ENCODE results near the gene GPC3.

DNA sequence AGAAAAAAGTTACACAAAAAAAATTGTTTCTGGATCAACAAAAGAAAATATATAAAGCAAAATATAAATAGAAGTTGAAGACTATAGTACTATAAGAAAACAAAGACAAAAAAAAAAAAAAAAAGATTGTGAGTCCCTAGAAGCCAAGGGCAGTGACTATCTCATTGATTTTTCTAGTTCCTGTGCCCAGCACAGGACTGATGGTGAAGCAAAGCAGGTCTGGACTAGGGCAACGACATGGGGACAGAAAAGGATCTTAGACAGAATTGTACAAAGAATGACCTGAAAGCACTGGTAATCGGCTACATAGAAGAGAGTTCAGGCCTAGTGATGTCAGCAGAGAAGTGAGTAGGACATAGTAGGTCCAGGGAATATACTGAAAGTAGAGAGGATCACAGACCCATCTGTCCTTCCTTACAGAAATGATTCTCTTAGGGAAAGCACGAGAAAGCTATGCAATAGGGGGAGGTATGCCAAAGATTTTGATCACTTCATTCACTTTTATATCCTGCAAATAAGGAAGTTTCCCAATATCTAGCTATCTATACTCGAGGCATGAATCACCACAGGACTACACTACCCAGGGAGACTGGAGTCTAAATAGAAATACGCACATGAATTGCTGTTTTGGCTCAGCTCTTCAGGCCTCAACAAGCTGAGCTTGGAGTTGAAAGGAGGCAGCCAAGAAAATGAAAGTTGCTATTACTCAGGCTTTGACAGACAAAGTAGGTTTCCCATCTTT lies 339.2 kb downstream of the GPC3 start:
- TF ChIP-seq, protein P1, sequence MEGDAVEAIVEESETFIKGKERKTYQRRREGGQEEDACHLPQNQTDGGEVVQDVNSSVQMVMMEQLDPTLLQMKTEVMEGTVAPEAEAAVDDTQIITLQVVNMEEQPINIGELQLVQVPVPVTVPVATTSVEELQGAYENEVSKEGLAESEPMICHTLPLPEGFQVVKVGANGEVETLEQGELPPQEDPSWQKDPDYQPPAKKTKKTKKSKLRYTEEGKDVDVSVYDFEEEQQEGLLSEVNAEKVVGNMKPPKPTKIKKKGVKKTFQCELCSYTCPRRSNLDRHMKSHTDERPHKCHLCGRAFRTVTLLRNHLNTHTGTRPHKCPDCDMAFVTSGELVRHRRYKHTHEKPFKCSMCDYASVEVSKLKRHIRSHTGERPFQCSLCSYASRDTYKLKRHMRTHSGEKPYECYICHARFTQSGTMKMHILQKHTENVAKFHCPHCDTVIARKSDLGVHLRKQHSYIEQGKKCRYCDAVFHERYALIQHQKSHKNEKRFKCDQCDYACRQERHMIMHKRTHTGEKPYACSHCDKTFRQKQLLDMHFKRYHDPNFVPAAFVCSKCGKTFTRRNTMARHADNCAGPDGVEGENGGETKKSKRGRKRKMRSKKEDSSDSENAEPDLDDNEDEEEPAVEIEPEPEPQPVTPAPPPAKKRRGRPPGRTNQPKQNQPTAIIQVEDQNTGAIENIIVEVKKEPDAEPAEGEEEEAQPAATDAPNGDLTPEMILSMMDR (IDR thresholded peaks at IDR 0.05 in 4 of 5, conservative IDR thresholded peaks at IDR 0.05 in 1 of 5): no peak
- no peak for TF ChIP-seq POLR2A (IDR thresholded peaks at IDR 0.05)
